Breast epithelium (tissue), 3 donors: ENCODE results near the gene APPL1.

ENCODE experiments used
- CTCF ChIP-seq, 3 donors: fragments of 450-650 bp; IDR thresholded peaks; one replicate each; pipeline ENCODE4 v1.5.1; 2016 to 2017; ENCODE audit warnings: antibody characterized with exemption in 3 of 3, mild to moderate bottlenecking in 3 of 3, moderate library complexity in 3 of 3
- POLR2A ChIP-seq: fragments of 450-650 bp; IDR thresholded peaks from one replicate; pipeline ENCODE4 v1.6.1; 2016; ENCODE audit warnings: antibody characterized with exemption, mild to moderate bottlenecking, moderate library complexity
- POLR2AphosphoS5 ChIP-seq, 3 donors: sonication (generic); formaldehyde crosslinking; IDR thresholded peaks; one replicate each; pipeline ENCODE4 v1.6.1; 2017; ENCODE audit warnings: antibody characterized with exemption in 3 of 3

GRCh38 chr3:57278237-57278636, 50.7 kb downstream of the APPL1 start:
- TF ChIP-seq CTCF (IDR thresholded peaks at IDR 0.05) (no peak), POLR2AphosphoS5 (IDR thresholded peaks at IDR 0.05) (no peak), POLR2A (no peak)
